ENCODE results near the gene ZAR1L.
A peak's percentile ranks its signal among the peaks of the same experiment; 100 is the strongest.

ZAR1L gene

GRCh38 chr13:32302461-32302860 is 12.7 kb downstream of the ZAR1L start:
- no peak for DNase-seq (ENCODE audit: low read depth)

GRCh38 chr13:32300920-32301319 is 14.2 kb downstream of the ZAR1L start:
- DNase-seq (ENCODE audit: low read depth), result no peak

GRCh38 chr13:32300406-32300805 is 14.8 kb downstream of the ZAR1L start:
- DNase-seq (ENCODE audit: low read depth), result no peak

- no peak for DNase-seq (ENCODE audit: low read depth)
These were observed 15.3 kb downstream of the ZAR1L start for GRCh38 chr13:32299893-32300292.

GRCh38 chr13:32298695-32299094 is 16.5 kb downstream of the ZAR1L start:
- DNase-seq (ENCODE audit: low read depth), result no peak

GRCh38 chr13:32297206-32297605 is 18.0 kb downstream of the ZAR1L start:
- DNase-seq (ENCODE audit: low read depth), result no peak

- no peak for DNase-seq (ENCODE audit: low read depth)
These were observed 29.6 kb downstream of the ZAR1L start for GRCh38 chr13:32285633-32285965.

- DNase-seq (ENCODE audit: low read depth), result peak; percentile 24
These were observed 30.1 kb downstream of the ZAR1L start for GRCh38 chr13:32284927-32285632.

- no peak for DNase-seq (ENCODE audit: low read depth)
These were observed 33.0 kb downstream of the ZAR1L start for GRCh38 chr13:32282096-32282711.

- DNase-seq (ENCODE audit: low read depth), result no peak
These were observed 34.1 kb downstream of the ZAR1L start for GRCh38 chr13:32281096-32281495.

GRCh38 chr13:32278426-32278825 is 36.7 kb downstream of the ZAR1L start:
- DNase-seq (ENCODE audit: low read depth), result no peak

- no peak for DNase-seq (ENCODE audit: low read depth)
These were observed 37.3 kb downstream of the ZAR1L start for GRCh38 chr13:32277839-32278238.

GRCh38 chr13:32272021-32272683 is 43.0 kb downstream of the ZAR1L start:
- DNase-seq (ENCODE audit: low read depth), result peak; percentile 8

GRCh38 chr13:32267836-32268439 is 47.2 kb downstream of the ZAR1L start:
- DNase-seq (ENCODE audit: low read depth), result no peak

GRCh38 chr13:32266130-32266529 is 49.0 kb downstream of the ZAR1L start:
- no peak for DNase-seq (ENCODE audit: low read depth)

- no peak for DNase-seq (ENCODE audit: low read depth)
These were observed 49.4 kb downstream of the ZAR1L start for GRCh38 chr13:32265726-32266125.

GRCh38 chr13:32264407-32264806 is 50.8 kb downstream of the ZAR1L start:
- peak; percentile 8 for DNase-seq (ENCODE audit: low read depth)

- DNase-seq (ENCODE audit: low read depth), result no peak
These were observed 52.5 kb downstream of the ZAR1L start for GRCh38 chr13:32262619-32263018.

- no peak for DNase-seq (ENCODE audit: low read depth)
These were observed 53.0 kb downstream of the ZAR1L start for GRCh38 chr13:32262165-32262564.

GRCh38 chr13:32261567-32261966 is 53.6 kb downstream of the ZAR1L start:
- DNase-seq (ENCODE audit: low read depth), result peak; percentile 33

GRCh38 chr13:32259116-32259515 is 56.0 kb downstream of the ZAR1L start:
- DNase-seq (ENCODE audit: low read depth), result no peak

- no peak for DNase-seq (ENCODE audit: low read depth)
These were observed 57.5 kb downstream of the ZAR1L start for GRCh38 chr13:32257649-32258048.

- DNase-seq (ENCODE audit: low read depth), result no peak
These were observed 58.9 kb downstream of the ZAR1L start for GRCh38 chr13:32256243-32256642.
